ENCODE data around the gene DEFB132. TPM values are rescaled to one million over a fixed set of nuclear protein-coding genes. Genes with fewer than 3 reads are reported as not detected.

DEFB132 gene
- total RNA-seq, 2 donors from 2014 or later = not detected

DNA sequence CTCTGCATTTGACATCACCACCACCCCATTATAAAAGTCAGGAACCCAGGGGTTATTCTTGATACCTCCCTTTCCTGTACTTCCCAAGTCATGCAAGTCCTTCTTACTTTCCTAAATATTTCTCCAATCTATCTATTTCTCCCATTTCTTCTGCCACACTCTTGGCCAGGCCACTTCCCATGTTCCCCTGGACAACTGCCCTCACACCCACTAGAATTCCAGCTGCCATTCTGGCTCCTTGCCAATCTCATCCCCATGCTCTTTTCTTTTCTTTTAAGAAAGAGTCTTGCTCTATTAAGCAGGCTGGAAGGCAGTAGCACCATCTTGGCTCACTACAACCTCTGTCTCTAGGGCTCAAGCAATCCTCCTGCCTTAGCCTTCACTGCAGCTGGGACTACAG, 15.2 kb downstream of the DEFB132 start:
- Histone ChIP-seq H3K4me1 (no peaks in the 10 kb centered on the region), H3K9me3 (no peaks in the 10 kb centered on the region), H3K9ac (ENCODE audit: low read depth in 2 of 2, low read length in 2 of 2) (no peak overlapping the region), H3K4me3 (no peak overlapping the region), H3K27ac (no peak overlapping the region), H3K27me3 (no peaks in the 10 kb centered on the region), H3K36me3 (no peaks in the 10 kb centered on the region)
- TF ChIP-seq, protein P1, sequence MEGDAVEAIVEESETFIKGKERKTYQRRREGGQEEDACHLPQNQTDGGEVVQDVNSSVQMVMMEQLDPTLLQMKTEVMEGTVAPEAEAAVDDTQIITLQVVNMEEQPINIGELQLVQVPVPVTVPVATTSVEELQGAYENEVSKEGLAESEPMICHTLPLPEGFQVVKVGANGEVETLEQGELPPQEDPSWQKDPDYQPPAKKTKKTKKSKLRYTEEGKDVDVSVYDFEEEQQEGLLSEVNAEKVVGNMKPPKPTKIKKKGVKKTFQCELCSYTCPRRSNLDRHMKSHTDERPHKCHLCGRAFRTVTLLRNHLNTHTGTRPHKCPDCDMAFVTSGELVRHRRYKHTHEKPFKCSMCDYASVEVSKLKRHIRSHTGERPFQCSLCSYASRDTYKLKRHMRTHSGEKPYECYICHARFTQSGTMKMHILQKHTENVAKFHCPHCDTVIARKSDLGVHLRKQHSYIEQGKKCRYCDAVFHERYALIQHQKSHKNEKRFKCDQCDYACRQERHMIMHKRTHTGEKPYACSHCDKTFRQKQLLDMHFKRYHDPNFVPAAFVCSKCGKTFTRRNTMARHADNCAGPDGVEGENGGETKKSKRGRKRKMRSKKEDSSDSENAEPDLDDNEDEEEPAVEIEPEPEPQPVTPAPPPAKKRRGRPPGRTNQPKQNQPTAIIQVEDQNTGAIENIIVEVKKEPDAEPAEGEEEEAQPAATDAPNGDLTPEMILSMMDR (IDR thresholded peaks at IDR 0.05) = no peak
- no peak for DNase-seq
- intact Hi-C loops (cut with DNase I) = loop anchor here (10.0 kb wide), 2 partner anchors 52 to 58 kb away; partner anchors contain the start of gene SOX12

DNA sequence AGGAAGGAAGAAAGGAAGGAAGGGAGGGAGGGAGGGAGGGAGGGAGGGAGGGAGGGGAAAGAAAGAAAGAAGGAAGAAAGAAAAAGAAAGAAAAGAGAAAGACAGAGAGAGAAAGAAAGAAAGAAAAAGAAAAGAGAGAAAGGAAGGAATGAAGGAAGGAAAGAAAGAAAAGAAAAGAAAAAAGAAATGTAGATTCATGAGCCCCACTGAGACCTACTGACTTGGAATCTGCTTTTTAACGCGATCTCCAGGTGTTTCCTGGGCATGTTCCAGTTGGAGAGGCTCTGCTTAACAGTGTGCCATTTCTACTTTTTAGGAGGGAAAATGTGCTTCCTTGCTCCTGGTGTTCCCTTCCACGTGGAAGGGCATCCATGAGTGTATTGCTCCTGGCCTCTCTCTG, 16.4 kb downstream of the DEFB132 start:
- no peak for DNase-seq
- TF ChIP-seq, protein P1 (IDR thresholded peaks at IDR 0.05) = no peak
- Histone ChIP-seq H3K36me3 (no peaks in the 10 kb centered on the region), H3K4me3 (no peak overlapping the region), H3K9me3 (no peaks in the 10 kb centered on the region), H3K9ac (ENCODE audit: low read depth in 2 of 2, low read length in 2 of 2) (no peak overlapping the region), H3K27me3 (no peaks in the 10 kb centered on the region), H3K4me1 (no peaks in the 10 kb centered on the region), H3K27ac (no peak overlapping the region)
- intact Hi-C loops (cut with DNase I) = loop anchor here (10.0 kb wide), 2 partner anchors 51 to 59 kb away; partner anchors contain the start of gene SOX12

- Histone ChIP-seq H3K27me3 (no peaks in the 10 kb centered on the region), H3K9me3 (no peaks in the 10 kb centered on the region), H3K9ac (ENCODE audit: low read depth in 2 of 2, low read length in 2 of 2) (no peak overlapping the region), H3K4me3 (no peak overlapping the region), H3K4me1 (no peaks in the 10 kb centered on the region), H3K36me3 (no peaks in the 10 kb centered on the region), H3K27ac (no peak overlapping the region)
- intact Hi-C loops (cut with DNase I) = loop anchor here (10.0 kb wide), 2 partner anchors 49 to 61 kb away; partner anchors contain the start of gene SOX12
- DNase-seq = peak; percentile 10
- TF ChIP-seq, protein P1 (IDR thresholded peaks at IDR 0.05) = no peak
Measured at GRCh38 chr20:275791-276190, 18.3 kb downstream of the DEFB132 start.

DNA sequence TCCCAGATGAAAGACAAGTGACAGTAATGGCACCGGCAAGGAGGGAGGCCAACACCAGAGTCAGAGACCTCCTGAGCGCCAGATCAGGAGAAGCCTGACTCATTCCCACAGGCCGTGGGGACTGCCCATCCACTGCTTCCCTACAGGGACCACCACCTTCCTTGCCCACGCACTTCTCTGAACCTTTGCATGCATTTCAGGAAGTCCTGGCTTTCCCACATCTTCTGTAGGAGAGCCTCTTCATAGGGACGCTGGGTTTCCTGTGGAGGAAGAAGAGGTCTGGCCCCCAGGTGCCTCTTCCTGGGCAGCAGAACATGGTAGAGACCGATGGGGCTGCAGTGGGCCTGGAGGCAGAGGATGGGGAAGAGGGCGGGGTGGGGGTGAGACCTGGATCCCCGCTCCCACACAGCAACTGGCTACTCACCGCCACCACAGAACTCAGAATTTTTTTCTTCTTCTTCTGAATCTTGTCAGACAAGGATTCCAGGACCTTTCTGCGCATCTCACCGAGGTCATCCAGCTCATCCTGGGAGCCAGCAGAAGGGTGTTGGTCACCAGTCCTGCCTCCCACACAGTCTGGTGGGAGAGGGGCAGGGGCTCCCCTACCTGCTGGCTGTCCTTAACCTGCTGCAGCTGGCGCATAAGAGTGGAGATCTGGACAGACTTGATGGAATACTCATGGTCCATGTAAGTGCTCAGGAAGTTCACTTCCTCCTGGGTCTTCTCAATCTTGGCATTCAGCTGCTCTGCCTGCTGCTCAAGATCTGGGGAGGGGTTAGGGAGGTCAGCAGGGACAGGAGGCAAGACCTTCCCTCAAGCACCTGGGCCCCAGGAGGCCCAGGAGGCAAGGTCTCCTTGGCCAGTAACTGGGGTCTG, 19.3 kb downstream of the DEFB132 start:
- H3K4me1 ChIP-seq = no peaks in the 10 kb centered on the region
- no peak overlapping the region for H3K27ac ChIP-seq
- no peak overlapping the region for H3K9ac ChIP-seq (ENCODE audit: low read depth in 2 of 2, low read length in 2 of 2)
- H3K4me3 ChIP-seq = no peak overlapping the region
- no peaks in the 10 kb centered on the region for H3K36me3 ChIP-seq
- intact Hi-C loops (cut with DNase I) = loop anchor here (10.0 kb wide), 2 partner anchors 48 to 62 kb away; partner anchors contain the start of gene SOX12
- no peaks in the 10 kb centered on the region for H3K9me3 ChIP-seq
- TF ChIP-seq, protein P1 (IDR thresholded peaks at IDR 0.05) = no peak
- no peak for DNase-seq
- H3K27me3 ChIP-seq = no peaks in the 10 kb centered on the region

DNA sequence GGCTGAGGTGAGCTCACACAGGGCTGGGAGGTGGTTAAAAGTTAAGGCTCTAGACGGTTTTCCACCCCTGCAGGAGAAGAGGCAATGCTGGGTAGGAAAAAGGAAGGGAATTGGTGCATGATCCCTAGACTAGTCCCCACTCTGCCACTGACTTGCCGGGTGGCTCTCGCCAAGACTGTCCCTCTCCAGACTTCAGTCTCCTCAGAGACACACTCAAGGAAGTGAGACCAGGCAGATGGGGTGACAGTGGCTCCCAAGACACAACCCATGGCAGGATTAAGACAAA, 19.9 kb downstream of the DEFB132 start:
- H3K4me1 ChIP-seq = no peaks in the 10 kb centered on the region
- H3K27ac ChIP-seq = no peak overlapping the region
- intact Hi-C loops (cut with DNase I) = loop anchor here (10.0 kb wide), 2 partner anchors 47 to 63 kb away; partner anchors contain the start of gene SOX12
- H3K4me3 ChIP-seq = no peak overlapping the region
- no peak overlapping the region for H3K9ac ChIP-seq (ENCODE audit: low read depth in 2 of 2, low read length in 2 of 2)
- TF ChIP-seq, protein P1 (IDR thresholded peaks at IDR 0.05) = no peak
- no peaks in the 10 kb centered on the region for H3K36me3 ChIP-seq
- H3K9me3 ChIP-seq = no peaks in the 10 kb centered on the region
- H3K27me3 ChIP-seq = no peaks in the 10 kb centered on the region
- DNase-seq = no peak

All from colonic mucosa (tissue), 4 donors.